ENCODE results near the gene KDM4C.

Gene KDM4C

DNA sequence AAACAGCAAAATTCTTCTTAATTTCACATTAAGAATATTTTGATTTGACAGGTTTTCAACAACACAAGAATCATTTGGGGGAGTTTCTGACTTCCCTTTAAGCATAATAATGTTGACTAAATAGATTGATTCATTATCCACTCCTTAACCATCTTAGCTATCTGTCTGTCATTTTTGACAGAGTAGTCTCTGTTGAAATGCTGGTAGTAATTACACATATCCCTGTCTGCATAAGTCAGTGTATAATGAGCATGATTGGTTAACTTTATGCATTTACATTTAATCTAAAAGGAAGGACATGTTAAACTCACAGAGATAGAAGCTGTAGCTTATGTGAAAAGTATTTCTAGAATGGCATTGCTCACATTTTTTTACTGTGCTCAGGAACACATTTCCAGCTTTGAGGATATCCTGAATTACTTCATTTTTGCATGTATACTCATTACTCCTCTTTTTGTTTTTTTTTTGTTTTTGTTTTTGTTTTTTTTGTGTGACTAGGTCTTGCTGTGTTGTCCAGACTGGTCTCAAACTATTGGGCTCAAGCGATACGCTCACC, 385.9 kb downstream of the KDM4C start:
- no peaks in the 10 kb centered on the region for H3K9me3 Mint-ChIP-seq
- H3K4me1 Mint-ChIP-seq = no peaks in the 10 kb centered on the region
- no peak for ATAC-seq
- no peaks in the 10 kb centered on the region for H3K27me3 Mint-ChIP-seq
- H3K4me3 Mint-ChIP-seq = no peak overlapping the region
- H3K36me3 Mint-ChIP-seq = peaks cover 85% of the 10 kb centered on the region
- no peak overlapping the region for H3K27ac Mint-ChIP-seq

DNA sequence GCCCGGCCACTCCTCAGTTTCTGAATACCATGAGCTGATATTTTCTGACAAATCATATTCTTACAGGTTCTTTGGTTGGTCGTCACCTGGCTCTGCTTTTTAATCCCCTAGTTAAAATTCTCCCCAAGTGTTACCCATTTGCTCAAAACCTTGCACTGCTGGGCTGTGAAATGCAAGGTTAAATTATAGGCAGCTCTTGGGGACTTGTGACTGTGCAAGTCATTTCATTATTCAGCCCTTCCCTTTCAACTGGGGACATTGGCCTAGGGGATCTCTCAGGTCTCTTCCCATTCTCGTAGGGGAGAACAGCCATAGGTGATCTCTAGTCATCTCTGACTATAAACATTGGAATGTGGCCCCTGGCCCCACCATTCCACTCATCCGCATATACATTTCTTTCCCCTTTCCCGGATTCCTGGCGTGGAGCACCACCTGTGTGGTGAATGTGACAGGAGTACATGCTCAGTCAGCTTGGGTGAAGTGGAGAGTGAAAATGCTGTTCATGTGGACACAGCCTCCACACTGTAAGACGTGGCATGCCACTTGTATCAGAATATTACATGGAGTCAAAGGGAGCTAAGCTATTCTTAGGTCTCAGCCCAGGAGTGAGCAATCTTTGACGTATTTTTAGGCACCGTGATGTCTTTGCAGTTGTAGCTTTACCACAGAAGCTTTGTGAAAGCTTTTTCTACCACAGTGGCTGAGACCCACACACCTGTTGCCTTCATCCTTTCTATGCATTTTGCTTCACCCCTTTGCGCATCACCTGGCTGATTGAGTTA, 386.7 kb downstream of the KDM4C start:
- Mint-ChIP-seq H3K9me3 (no peaks in the 10 kb centered on the region), H3K4me1 (peaks cover 7% of the 10 kb centered on the region), H3K4me3 (no peak overlapping the region), H3K36me3 (peaks cover 86% of the 10 kb centered on the region), H3K27ac (no peak overlapping the region), H3K27me3 (no peaks in the 10 kb centered on the region)
- ATAC-seq = no peak

DNA sequence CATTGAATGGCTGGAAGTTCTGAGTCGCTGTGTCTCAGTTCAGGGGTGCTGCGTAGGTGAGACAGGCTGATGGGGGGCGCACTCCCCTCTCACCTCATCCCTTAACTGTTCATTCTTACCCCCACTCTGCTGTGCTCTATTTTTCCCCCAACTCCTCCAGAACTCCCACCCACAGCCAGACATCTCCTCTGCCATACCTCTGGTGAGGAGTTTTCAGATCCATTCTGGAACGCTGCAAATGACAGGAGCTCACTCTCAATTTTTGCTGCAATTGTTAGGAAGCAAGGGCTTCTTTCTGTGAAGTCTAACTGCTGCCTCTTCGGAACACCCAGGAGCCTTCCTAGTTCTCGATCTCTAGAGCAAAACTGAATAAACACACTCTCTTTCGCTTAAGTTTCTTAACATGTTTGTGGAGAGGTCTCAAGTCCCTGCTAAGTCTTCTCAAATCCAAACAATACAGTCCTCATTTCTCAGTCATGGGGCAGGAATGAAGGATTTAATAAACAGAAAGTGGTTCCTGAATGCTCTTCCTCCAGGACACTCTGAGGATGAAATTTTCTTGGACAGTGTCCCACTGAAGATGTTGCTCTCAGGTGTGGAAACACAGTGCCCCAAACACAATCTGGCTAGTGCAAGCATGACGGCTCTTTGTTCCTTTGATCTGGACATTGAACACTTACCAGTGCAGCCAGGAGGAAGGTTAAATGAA, 387.7 kb downstream of the KDM4C start:
- ATAC-seq = no peak
- Mint-ChIP-seq H3K4me1 (peaks cover 17% of the 10 kb centered on the region), H3K9me3 (no peaks in the 10 kb centered on the region), H3K27ac (no peak overlapping the region), H3K4me3 (no peak overlapping the region), H3K27me3 (no peaks in the 10 kb centered on the region), H3K36me3 (peaks cover 87% of the 10 kb centered on the region)

DNA sequence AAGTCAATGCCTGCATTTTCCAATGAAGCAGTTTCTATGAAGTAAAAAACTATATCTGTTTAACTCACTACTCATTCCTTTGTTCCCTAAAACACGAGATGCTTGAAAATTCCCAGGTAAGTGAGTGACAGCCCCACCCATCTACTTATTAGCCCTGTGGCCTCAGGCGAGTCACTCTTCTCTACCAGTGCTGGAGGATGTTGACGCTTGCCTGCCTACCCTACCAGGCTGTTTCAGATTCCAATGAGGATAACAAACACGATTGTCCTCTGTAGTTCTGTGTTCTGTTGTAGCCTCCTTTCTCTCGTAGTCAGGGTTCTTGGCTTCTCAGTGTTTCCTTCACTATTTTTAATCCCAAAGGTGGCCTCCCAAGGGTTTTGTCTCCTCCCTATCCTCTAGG, 388.8 kb downstream of the KDM4C start:
- Mint-ChIP-seq H3K27ac (no peak overlapping the region), H3K4me1 (peaks cover 17% of the 10 kb centered on the region), H3K36me3 (peaks cover 85% of the 10 kb centered on the region), H3K4me3 (no peak overlapping the region), H3K27me3 (no peaks in the 10 kb centered on the region), H3K9me3 (no peaks in the 10 kb centered on the region)
- no peak for ATAC-seq

DNA sequence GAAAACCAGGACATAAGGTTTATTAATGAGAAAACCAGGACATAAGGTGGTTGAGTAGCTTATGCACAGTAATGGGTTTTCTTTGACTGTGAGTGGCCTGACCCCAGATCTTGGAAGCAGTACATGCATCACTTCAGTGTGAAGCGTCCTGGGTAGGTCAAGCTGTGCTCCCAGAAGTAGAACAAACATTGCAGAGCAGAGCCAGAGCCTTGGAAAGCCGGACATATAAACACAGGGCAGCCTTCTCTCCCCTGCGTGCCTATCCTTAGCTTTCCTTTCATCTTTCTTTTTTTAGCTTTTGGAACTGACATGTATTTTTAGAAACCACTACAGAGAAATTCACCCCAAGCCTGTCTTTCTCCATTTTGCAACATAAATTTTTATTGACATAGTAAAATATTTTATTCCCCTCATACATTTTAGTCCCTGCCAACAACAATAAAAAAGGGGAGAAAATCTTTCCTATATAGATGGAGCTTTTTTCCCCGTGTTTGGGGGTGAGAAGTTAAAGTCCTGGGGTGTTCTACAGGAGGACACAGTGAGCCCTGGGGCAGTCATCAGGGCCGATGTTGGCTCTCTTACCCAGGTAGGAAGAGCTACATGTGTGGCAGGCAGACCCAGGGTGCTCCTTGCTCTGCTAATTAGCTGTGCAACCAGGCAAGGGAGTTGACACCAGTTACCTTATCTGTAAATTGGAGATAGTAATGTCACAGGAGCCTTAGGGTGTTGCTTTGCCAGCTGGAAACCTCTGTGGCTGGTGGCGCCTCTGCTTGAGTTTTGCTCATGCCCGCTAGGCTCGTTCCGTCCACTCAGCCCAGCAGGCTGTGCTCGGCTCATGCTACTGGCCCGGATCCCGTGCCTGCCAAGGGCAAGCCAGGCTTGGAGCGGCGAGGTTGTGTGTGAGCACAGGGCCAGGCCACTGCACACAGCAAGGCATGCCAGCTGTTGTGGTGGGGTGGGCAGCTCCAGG, 389.6 kb downstream of the KDM4C start:
- Mint-ChIP-seq H3K27me3 (no peaks in the 10 kb centered on the region), H3K27ac (no peak overlapping the region), H3K4me3 (no peak overlapping the region), H3K36me3 (peaks cover 82% of the 10 kb centered on the region), H3K9me3 (no peaks in the 10 kb centered on the region), H3K4me1 (peaks cover 17% of the 10 kb centered on the region)
- no peak for ATAC-seq

DNA sequence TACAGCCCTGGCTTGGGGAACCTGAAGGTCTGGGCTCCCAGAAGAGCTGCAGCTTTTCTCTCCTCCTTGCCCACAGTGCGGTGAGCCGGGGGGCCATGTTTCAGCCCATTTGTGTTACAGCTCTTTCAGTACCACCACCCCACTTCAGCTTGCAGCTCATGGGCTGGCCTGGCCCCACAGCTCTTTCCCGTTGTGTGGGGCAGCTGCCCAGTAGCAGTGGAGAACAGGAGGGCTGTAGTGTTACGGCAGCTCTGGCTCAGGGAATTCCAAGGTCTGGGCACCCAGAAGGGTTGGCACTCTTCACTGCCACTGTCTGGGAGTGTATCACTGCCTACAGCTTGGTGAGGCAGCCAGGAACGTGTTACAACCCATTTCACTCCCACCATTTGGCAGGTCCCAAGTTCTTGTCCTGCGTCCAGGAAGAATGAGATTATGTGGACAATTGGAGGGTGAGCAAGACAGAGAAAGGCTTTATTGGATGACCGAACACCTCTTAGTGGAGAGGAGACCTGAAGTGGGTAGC, 390.5 kb downstream of the KDM4C start:
- Mint-ChIP-seq H3K27me3 (no peaks in the 10 kb centered on the region), H3K4me1 (peaks cover 17% of the 10 kb centered on the region), H3K36me3 (peaks cover 84% of the 10 kb centered on the region), H3K4me3 (no peak overlapping the region), H3K27ac (no peak overlapping the region), H3K9me3 (no peaks in the 10 kb centered on the region)
- no peak for ATAC-seq

DNA sequence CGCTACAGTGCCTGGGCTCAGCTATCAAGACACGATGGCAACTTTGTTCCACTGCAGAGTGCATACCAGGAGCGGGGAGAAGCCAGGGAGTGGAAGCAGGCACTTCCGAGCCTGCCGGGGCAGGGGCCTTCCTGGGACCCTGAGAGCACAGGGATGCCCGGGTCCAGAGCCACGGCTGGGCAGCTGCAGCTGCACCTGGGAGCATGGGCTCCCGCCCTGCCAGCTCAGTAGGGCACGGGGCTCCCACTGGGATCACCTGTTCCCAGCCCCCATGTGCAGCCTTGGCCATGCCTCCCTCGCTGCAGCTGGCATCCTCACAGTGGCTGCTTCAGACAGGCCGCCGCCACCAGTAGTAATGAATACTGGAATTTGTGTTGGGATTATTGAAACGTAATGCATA, 391.5 kb downstream of the KDM4C start:
- H3K27ac Mint-ChIP-seq = no peak overlapping the region
- no peaks in the 10 kb centered on the region for H3K27me3 Mint-ChIP-seq
- peaks cover 89% of the 10 kb centered on the region for H3K36me3 Mint-ChIP-seq
- H3K9me3 Mint-ChIP-seq = no peaks in the 10 kb centered on the region
- no peak for ATAC-seq
- H3K4me1 Mint-ChIP-seq = peaks cover 17% of the 10 kb centered on the region
- no peak overlapping the region for H3K4me3 Mint-ChIP-seq

DNA sequence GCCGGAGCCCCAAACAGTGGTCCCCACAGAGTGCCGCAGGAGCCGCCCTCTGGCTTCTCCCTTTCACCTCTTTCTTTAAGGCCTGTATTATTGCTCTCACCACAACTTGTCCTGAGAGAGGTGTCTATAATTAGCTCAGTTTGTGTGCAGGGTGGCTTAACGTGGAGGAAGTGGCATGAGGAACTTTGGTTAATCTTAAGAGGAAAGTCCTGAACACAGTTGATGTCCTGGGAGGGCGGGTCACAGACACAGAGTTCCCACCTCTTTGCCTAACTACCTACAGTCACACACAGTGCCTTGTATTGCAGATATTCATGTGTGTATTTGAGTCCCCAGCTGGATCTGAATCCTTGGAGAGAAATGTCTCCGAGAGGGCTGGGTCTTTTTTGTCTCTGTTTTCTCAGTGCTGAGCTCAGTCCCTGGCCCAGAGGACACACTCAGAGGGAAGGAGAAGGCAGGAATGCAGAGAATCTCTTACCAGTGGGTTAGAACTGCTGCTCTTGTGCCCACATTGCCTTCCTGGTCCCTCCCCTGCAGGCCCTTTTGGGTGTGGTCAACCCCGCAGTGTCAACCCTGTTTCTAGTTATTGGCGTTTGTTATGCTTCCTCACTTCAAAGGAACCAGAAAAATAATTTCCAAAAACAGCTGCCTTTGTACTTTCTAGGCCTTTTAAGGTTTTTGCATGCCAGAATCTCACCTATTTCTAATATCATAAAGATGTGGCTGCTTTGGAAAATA, 392.5 kb downstream of the KDM4C start:
- H3K36me3 Mint-ChIP-seq = peaks cover 83% of the 10 kb centered on the region
- H3K27me3 Mint-ChIP-seq = no peaks in the 10 kb centered on the region
- peak overlapping the region; percentile 30 for H3K27ac Mint-ChIP-seq
- no peak overlapping the region for H3K4me3 Mint-ChIP-seq
- peaks cover 17% of the 10 kb centered on the region for H3K4me1 Mint-ChIP-seq
- ATAC-seq = no peak
- H3K9me3 Mint-ChIP-seq = no peaks in the 10 kb centered on the region

DNA sequence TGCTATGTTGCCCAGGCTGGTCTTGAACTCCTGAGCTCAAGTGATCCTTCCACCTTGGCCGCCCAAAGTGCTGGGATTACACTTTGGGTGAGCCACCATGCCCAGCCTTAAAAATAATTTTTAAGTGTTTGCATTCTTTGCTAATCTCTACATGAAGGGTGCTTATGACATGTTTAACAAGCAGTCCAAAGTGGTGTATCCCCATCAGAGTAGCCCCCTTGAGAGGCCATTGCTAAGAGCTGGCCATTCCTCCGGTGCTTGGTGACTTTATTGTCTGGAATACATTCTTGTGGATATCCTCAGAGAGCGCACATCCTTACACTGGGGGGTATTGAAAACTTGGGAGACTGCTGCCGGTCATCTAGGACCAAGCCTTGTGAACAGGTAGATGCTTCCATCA, 395.4 kb downstream of the KDM4C start:
- H3K36me3 Mint-ChIP-seq = peaks cover 81% of the 10 kb centered on the region
- peaks cover 19% of the 10 kb centered on the region for H3K4me1 Mint-ChIP-seq
- no peak overlapping the region for H3K4me3 Mint-ChIP-seq
- peak overlapping the region; percentile 18 for H3K27ac Mint-ChIP-seq
- H3K27me3 Mint-ChIP-seq = no peaks in the 10 kb centered on the region
- no peak for ATAC-seq
- peaks cover 3% of the 10 kb centered on the region for H3K9me3 Mint-ChIP-seq

DNA sequence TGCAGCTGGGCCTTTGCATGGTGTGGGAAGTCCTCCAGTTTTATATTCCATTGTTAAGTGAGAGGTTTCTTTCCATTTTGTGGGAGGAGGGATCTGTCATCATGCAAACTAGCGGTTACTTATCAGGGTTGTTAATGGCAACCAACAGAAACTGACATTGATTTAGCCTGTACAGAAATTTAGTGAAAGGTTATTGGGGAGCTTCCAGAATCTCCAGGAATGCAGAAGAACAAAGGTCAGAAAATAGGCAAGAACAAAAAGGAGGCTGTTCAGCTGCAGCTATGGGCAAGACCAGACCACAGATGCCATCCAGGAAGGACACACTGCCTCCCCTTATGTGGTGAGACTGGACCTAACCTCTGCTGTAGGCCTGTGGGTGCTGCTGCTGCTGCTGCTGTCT, 395.8 kb downstream of the KDM4C start:
- Mint-ChIP-seq H3K27me3 (no peaks in the 10 kb centered on the region), H3K4me1 (peaks cover 24% of the 10 kb centered on the region), H3K27ac (peak overlapping the region; percentile 18), H3K4me3 (no peak overlapping the region), H3K36me3 (peaks cover 81% of the 10 kb centered on the region), H3K9me3 (peaks cover 3% of the 10 kb centered on the region)
- ATAC-seq = no peak

DNA sequence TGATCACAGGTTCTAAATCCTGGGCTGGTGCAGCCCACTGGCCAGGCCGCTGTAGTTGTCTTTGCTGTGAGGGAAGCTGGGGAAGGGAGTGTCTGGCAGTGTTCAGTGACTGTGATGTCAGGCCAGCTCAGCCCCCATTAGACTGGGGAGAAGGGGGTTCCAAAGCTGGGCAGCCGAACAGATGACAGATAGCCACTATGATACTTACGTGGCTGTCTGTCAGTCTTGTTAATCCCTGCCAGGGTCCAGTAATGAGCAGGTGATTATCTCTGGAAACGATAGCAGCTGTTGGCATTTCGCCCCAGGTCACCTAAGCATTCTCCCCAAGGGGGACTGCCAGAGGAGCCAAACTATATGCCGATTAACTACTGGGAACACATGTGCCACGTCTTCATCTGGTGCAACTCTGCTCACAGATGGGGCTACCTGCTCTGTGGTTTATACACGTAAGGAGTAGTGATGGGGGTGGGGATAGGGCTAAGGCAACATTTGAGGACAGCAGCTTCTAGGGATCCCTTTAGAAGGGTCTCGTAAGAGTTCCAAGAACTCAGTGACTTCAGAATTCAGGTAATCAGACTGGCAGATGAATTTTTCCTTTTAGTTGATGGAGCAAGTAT, 396.3 kb downstream of the KDM4C start:
- Mint-ChIP-seq H3K36me3 (peaks cover 83% of the 10 kb centered on the region), H3K27me3 (no peaks in the 10 kb centered on the region), H3K9me3 (peaks cover 3% of the 10 kb centered on the region), H3K4me3 (no peak overlapping the region), H3K4me1 (peaks cover 20% of the 10 kb centered on the region), H3K27ac (peak overlapping the region; percentile 18)
- ATAC-seq = no peak

DNA sequence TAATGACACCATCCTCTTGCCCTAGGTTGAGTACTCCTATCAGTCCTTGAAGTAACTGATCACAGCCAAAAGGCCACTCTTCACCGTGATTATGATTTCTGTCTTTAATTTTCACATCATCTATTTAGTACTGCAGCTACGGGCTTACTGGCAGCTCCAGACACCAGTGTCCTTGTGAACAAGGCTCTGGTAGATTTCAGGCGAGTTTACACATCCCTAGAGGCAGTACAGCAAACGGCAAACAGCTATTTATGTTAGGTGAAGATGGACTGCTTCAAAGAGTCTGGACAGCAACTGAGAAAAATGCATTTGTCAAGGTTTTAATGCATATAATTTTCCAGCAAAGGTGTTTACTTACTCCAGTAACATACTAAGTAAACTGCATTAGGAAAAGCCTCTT, 396.9 kb downstream of the KDM4C start:
- H3K4me1 Mint-ChIP-seq = peaks cover 15% of the 10 kb centered on the region
- peaks cover 82% of the 10 kb centered on the region for H3K36me3 Mint-ChIP-seq
- no peak overlapping the region for H3K27ac Mint-ChIP-seq
- no peak for ATAC-seq
- H3K27me3 Mint-ChIP-seq = no peaks in the 10 kb centered on the region
- peaks cover 3% of the 10 kb centered on the region for H3K9me3 Mint-ChIP-seq
- no peak overlapping the region for H3K4me3 Mint-ChIP-seq

DNA sequence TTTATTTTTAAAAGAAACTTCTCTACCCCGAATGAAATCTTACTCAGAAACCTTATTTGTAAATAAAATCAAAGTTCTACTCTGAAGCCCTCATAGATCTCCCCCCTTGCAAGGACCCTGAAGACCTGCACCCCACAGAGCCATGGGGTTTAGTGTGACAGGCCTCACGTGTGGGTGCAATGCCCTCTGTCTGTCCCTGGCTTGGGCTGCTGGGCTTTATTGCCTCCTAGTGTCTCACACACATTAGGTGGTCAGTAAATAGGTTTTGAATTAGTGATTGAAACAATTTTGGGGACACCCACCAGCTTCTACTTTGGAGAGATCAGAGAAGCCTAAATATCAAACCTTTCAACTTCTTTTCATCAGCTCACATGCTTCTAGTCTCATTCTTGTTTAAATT, 403.7 kb downstream of the KDM4C start:
- Mint-ChIP-seq H3K9me3 (no peaks in the 10 kb centered on the region), H3K4me1 (peaks cover 7% of the 10 kb centered on the region), H3K27ac (peak overlapping the region; percentile 20), H3K4me3 (no peak overlapping the region), H3K36me3 (peaks cover 81% of the 10 kb centered on the region), H3K27me3 (no peaks in the 10 kb centered on the region)
- no peak for ATAC-seq

DNA sequence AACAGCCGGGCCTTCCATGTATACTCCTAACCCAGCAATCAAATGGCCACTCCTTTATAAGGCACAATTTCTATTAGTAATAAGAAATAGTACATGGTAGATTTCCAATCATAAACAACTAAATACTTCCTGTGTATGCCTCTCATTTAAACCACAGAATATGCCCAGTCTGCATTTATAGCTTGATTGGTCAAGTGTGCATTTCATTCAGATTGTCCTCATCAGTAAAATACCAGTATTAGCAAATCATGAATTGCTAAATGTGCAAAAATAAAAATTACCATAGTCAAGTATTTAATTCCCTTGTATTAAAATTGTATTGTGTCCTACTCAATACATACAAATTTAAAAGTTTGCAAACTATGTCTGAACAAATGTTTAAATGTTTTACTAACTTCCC, 406.2 kb downstream of the KDM4C start:
- no peak overlapping the region for H3K4me3 Mint-ChIP-seq
- peaks cover 70% of the 10 kb centered on the region for H3K36me3 Mint-ChIP-seq
- no peaks in the 10 kb centered on the region for H3K9me3 Mint-ChIP-seq
- no peak overlapping the region for H3K27ac Mint-ChIP-seq
- no peaks in the 10 kb centered on the region for H3K27me3 Mint-ChIP-seq
- no peaks in the 10 kb centered on the region for H3K4me1 Mint-ChIP-seq
- no peak for ATAC-seq

All from stimulated activated memory B cell treated with anti-CD40 and anti-IgM and Interleukin-4, amounts not matched to agents 10 μg/mL and 1 μg/mL and 100 μg/mL, for 72 hours (primary cell).